ENCODE data around the gene C1D. TPM values are rescaled to one million over a fixed set of nuclear protein-coding genes. Genes with fewer than 3 reads are reported as not detected.

C1D gene
- polyA plus RNA-seq, 3 donors, result 14.9 to 58.4 (median 49.7) TPM

DNA sequence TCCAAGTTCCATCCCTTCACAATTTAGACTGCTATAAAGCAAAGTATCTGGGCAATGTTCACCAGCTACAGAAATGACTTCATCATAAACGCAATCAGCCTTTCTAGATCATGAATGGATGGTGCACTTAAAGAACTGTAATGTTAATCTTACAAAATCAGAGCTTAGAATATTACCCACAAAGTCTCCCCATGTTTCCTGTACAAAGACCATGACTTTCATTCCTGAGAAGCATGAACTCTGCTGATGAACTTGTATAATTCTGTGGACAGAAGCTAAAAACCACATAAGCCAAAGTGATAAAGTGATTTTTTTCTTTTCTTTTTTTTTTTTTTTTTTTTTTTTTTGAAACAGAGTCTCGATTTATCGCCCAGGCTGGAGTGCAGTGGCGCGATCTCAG lies 53.3 kb downstream of the C1D start:
- H3K79me2 ChIP-seq (ENCODE audit: insufficient read depth, low read length), result no peaks in the 10 kb centered on the region
- TF ChIP-seq, protein P1, sequence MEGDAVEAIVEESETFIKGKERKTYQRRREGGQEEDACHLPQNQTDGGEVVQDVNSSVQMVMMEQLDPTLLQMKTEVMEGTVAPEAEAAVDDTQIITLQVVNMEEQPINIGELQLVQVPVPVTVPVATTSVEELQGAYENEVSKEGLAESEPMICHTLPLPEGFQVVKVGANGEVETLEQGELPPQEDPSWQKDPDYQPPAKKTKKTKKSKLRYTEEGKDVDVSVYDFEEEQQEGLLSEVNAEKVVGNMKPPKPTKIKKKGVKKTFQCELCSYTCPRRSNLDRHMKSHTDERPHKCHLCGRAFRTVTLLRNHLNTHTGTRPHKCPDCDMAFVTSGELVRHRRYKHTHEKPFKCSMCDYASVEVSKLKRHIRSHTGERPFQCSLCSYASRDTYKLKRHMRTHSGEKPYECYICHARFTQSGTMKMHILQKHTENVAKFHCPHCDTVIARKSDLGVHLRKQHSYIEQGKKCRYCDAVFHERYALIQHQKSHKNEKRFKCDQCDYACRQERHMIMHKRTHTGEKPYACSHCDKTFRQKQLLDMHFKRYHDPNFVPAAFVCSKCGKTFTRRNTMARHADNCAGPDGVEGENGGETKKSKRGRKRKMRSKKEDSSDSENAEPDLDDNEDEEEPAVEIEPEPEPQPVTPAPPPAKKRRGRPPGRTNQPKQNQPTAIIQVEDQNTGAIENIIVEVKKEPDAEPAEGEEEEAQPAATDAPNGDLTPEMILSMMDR (IDR thresholded peaks at IDR 0.05), result no peak
- H3K27me3 ChIP-seq (ENCODE audit: control insufficient read depth in 2 of 2, insufficient read depth in 2 of 2, low read length in 2 of 2), result peaks cover 3 to 7% of the 10 kb centered on the region in 2 donors
- no peaks in the 10 kb centered on the region for H3K9me3 ChIP-seq (replicated peaks in 1 of 2; ENCODE audit: control insufficient read depth in 1 of 2, insufficient read depth in 1 of 2, low read length in 2 of 2)
- H3K27me3 Mint-ChIP-seq (ENCODE audit: low read depth in 3 of 3), result peaks cover 3 to 16% (median 8%) of the 10 kb centered on the region in 3 donors
- no peak overlapping the region for H3K4me3 ChIP-seq (replicated peaks in 1 of 3; ENCODE audit: low read depth in 2 of 3, low read length in 3 of 3)
- H3K9me3 Mint-ChIP-seq, result peaks cover 0 to 4% (median 2%) of the 10 kb centered on the region in 7 donors
- H3K27ac ChIP-seq (ENCODE audit: low read depth in 1 of 2, low read length in 2 of 2), result no peak overlapping the region
- H3K36me3 ChIP-seq (replicated peaks in 1 of 2; ENCODE audit: control insufficient read depth in 1 of 2, insufficient read depth in 2 of 2, low read length in 2 of 2), result no peaks in the 10 kb centered on the region
- no CpG with 5 or more reads among the region's 5 CpGs for WGBS (ENCODE audit: insufficient coverage)
- H3K27ac Mint-ChIP-seq, result no peak overlapping the region
- no peak overlapping the region for H2AFZ ChIP-seq (ENCODE audit: insufficient read depth, low read depth, low read length, poor library complexity, severe bottlenecking)
- intact Hi-C loops (cut with micrococcal nuclease), result no loop called here
- no peak for DNase-seq
- no peaks in the 10 kb centered on the region for H3K36me3 Mint-ChIP-seq
- H3K9ac ChIP-seq (ENCODE audit: insufficient read depth, low read length, poor library complexity, severe bottlenecking), result no peak overlapping the region
- H4K20me1 ChIP-seq (ENCODE audit: insufficient read depth, low read length), result no peaks in the 10 kb centered on the region
- no peak overlapping the region for H3K4me3 Mint-ChIP-seq
- H3K4me2 ChIP-seq (replicated peaks; ENCODE audit: extremely low read depth, low read length, poor library complexity, severe bottlenecking), result no peak overlapping the region
- no peaks in the 10 kb centered on the region for H3K4me1 Mint-ChIP-seq
- no peaks in the 10 kb centered on the region for H3K4me1 ChIP-seq (ENCODE audit: control insufficient read depth in 1 of 2, insufficient read depth in 2 of 2, low read length in 2 of 2)

DNA sequence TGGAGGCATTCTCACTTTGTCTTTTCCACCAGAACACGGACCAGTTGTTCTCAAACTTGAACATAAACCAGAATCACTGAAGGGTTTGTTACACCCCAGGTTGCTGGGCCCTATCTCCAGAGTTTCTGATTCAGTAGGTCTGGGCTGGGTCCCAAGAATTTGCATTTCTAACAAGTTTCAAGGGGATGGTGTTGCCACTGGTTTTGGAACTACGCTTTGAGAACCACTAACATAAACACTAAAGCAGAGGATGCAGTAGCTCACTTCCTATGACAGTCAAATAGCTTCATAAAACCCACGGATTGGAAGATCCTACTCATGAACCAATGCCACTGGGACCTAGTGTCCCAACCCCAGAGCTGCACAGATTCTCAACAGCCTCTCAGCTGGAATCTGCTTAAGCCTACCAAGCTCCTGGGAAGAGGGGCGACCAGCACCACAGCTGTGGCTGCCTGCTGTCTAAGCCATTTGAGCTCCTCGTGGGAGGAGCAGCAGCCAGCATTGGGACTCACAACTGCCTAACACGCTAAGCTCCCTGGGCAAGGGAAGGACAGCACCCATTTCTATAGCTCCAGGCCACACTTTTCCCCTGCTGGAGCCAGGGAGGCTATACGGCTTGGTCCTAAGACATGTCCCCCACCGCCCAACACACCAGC lies 62.5 kb downstream of the C1D start:
- WGBS (ENCODE audit: insufficient coverage), result 74% methylated on average over 7 of the region's 8 CpGs
- H3K27me3 Mint-ChIP-seq (ENCODE audit: low read depth in 3 of 3), result peaks cover 4 to 13% (median 8%) of the 10 kb centered on the region in 3 donors
- H3K9me3 Mint-ChIP-seq, result peaks cover 0 to 12% (median 4%) of the 10 kb centered on the region in 7 donors
- no peaks in the 10 kb centered on the region for H3K36me3 Mint-ChIP-seq
- no peak overlapping the region for H3K4me3 Mint-ChIP-seq
- no peak overlapping the region for H3K4me3 ChIP-seq (replicated peaks in 1 of 3; ENCODE audit: low read depth in 2 of 3, low read length in 3 of 3)
- no peaks in the 10 kb centered on the region for H4K20me1 ChIP-seq (ENCODE audit: insufficient read depth, low read length)
- no peaks in the 10 kb centered on the region for H3K4me1 Mint-ChIP-seq
- no peak overlapping the region for H3K27ac Mint-ChIP-seq
- no peak overlapping the region for H3K27ac ChIP-seq (ENCODE audit: low read depth in 1 of 2, low read length in 2 of 2)
- no peak overlapping the region for H2AFZ ChIP-seq (ENCODE audit: insufficient read depth, low read depth, low read length, poor library complexity, severe bottlenecking)
- H3K27me3 ChIP-seq (ENCODE audit: control insufficient read depth in 2 of 2, insufficient read depth in 2 of 2, low read length in 2 of 2), result no peaks in the 10 kb centered on the region
- H3K79me2 ChIP-seq (ENCODE audit: insufficient read depth, low read length), result no peaks in the 10 kb centered on the region
- no peaks in the 10 kb centered on the region for H3K4me1 ChIP-seq (ENCODE audit: control insufficient read depth in 1 of 2, insufficient read depth in 2 of 2, low read length in 2 of 2)
- peaks cover 0 to 8% of the 10 kb centered on the region in 2 donors for H3K9me3 ChIP-seq (replicated peaks in 1 of 2; ENCODE audit: control insufficient read depth in 1 of 2, insufficient read depth in 1 of 2, low read length in 2 of 2)
- H3K4me2 ChIP-seq (replicated peaks; ENCODE audit: extremely low read depth, low read length, poor library complexity, severe bottlenecking), result no peak overlapping the region
- no peak overlapping the region for H3K9ac ChIP-seq (ENCODE audit: insufficient read depth, low read length, poor library complexity, severe bottlenecking)
- intact Hi-C loops (cut with micrococcal nuclease), result no loop called here
- TF ChIP-seq, protein P1 (IDR thresholded peaks at IDR 0.05), result no peak
- H3K36me3 ChIP-seq (replicated peaks in 1 of 2; ENCODE audit: control insufficient read depth in 1 of 2, insufficient read depth in 2 of 2, low read length in 2 of 2), result no peaks in the 10 kb centered on the region
- no peak for DNase-seq

Data from CD14-positive monocyte (primary cell).